ENCODE data around the gene ITPKB. TPM values are rescaled to one million over a fixed set of nuclear protein-coding genes. Genes with fewer than 3 reads are reported as not detected.
A peak's percentile ranks its signal among the peaks of the same experiment; 100 is the strongest.

The ITPKB gene
- total RNA-seq, 1 donor from 2014 or later, result 44.1 TPM

DNA sequence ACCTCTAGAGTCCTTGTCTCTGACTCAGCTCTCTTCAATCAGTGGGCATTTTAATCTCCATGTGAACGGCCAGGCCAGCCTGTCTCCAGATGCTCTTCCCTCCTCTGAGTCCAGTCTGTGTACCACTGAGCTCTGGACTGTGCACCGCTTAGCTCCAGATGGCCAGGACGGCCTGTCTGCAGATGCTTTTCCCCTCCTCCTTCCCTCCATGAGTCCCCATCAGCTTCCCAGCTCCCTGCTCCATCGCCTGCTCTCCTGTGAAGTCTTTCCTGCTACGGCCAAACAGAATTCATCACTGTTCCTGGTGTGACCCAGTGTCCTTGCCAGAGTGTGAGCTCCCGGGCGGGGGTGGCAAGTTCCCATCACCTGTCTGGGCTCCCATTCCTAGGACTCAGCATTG lies 148.5 kb downstream of the ITPKB start:
- Histone ChIP-seq H3K27ac (no peak overlapping the region), H3K27me3 (no peaks in the 10 kb centered on the region), H3K4me1 (no peaks in the 10 kb centered on the region), H3K4me3 (no peak overlapping the region), H3K36me3 (no peaks in the 10 kb centered on the region), H3K9me3 (no peaks in the 10 kb centered on the region)
- intact Hi-C loops (cut with DNase I), result no loop called here
- no peak for ATAC-seq
- no peak for TF ChIP-seq CTCF (IDR thresholded peaks at IDR 0.05)
- DNase-seq, result peak; percentile 25

- H3K36me3 ChIP-seq, result no peaks in the 10 kb centered on the region
- H3K4me1 ChIP-seq, result no peaks in the 10 kb centered on the region
- H3K4me3 ChIP-seq, result no peak overlapping the region
- ATAC-seq, result no peak
- intact Hi-C loops (cut with DNase I), result no loop called here
- DNase-seq, result no peak
- H3K27ac ChIP-seq, result no peak overlapping the region
- no peaks in the 10 kb centered on the region for H3K27me3 ChIP-seq
- TF ChIP-seq CTCF (IDR thresholded peaks at IDR 0.05), result no peak
- H3K9me3 ChIP-seq, result no peaks in the 10 kb centered on the region
Measured at GRCh38 chr1:226589008-226589733, 149.9 kb downstream of the ITPKB start.

- ATAC-seq (no peak), DNase-seq (no peak)
- no peaks in the 10 kb centered on the region for H3K27me3 ChIP-seq
- TF ChIP-seq CTCF (IDR thresholded peaks at IDR 0.05), result no peak
- H3K36me3 ChIP-seq, result no peaks in the 10 kb centered on the region
- intact Hi-C loops (cut with DNase I), result no loop called here
- no peaks in the 10 kb centered on the region for H3K9me3 ChIP-seq
- no peaks in the 10 kb centered on the region for H3K4me1 ChIP-seq
- no peak overlapping the region for H3K4me3 ChIP-seq
- no peak overlapping the region for H3K27ac ChIP-seq
Measured at GRCh38 chr1:226588484-226588883, 150.6 kb downstream of the ITPKB start.

- no peak overlapping the region for H3K4me3 ChIP-seq
- no peaks in the 10 kb centered on the region for H3K9me3 ChIP-seq
- intact Hi-C loops (cut with DNase I), result no loop called here
- no peak for TF ChIP-seq CTCF (IDR thresholded peaks at IDR 0.05)
- H3K27ac ChIP-seq, result no peak overlapping the region
- no peaks in the 10 kb centered on the region for H3K27me3 ChIP-seq
- no peaks in the 10 kb centered on the region for H3K36me3 ChIP-seq
- no peaks in the 10 kb centered on the region for H3K4me1 ChIP-seq
- ATAC-seq, result no peak
- no peak for DNase-seq
Measured at GRCh38 chr1:226586650-226587422, 152.2 kb downstream of the ITPKB start.

DNA sequence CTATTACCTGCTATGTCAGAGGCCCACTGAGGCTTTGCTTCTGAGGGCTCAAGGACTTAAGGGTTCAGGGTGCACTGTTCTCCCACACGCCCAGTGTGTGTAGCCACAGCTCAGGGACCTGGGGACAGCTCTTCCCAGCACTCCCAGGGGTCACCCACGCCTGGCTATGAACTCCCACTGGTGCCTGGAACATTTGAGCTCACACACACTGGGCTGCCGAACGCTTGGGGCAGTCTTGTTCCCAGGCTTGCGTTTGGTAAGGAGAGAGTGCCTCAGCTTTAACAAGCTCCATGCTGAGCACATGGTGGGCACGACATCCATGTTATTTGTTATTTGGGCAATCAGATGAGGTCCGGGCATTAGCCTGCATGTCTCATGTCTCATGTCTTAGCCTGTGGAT lies 153.0 kb downstream of the ITPKB start:
- H3K4me3 ChIP-seq, result no peak overlapping the region
- H3K27me3 ChIP-seq, result no peaks in the 10 kb centered on the region
- ATAC-seq (no peak), DNase-seq (no peak)
- no peak for TF ChIP-seq CTCF (IDR thresholded peaks at IDR 0.05)
- no peaks in the 10 kb centered on the region for H3K9me3 ChIP-seq
- H3K27ac ChIP-seq, result no peak overlapping the region
- no peaks in the 10 kb centered on the region for H3K36me3 ChIP-seq
- intact Hi-C loops (cut with DNase I), result no loop called here
- H3K4me1 ChIP-seq, result no peaks in the 10 kb centered on the region
